Thyroid gland (tissue), 4 donors: ENCODE results near the gene DUOXA1.

ENCODE experiments used
- CTCF ChIP-seq, 6 experiments: fragments of 200-600 bp in 3 of 6; fragments of 450-650 bp in 3 of 6; sonication (generic) in 3 of 6; IDR thresholded peaks; one replicate each; pipeline ENCODE4 v1.5.1; 2016 to 2019; ENCODE audit warnings: antibody characterized with exemption in 6 of 6, mild to moderate bottlenecking in 2 of 6, inconsistent platforms in 1 of 6, moderate library complexity in 1 of 6
- POLR2A ChIP-seq, 2 donors: fragments of 450-650 bp; IDR thresholded peaks; one replicate each; pipeline ENCODE4 v1.6.1; 2017; ENCODE audit warnings: antibody characterized with exemption in 2 of 2, mild to moderate bottlenecking in 2 of 2, moderate library complexity in 1 of 2

- no peak for TF ChIP-seq CTCF (IDR thresholded peaks at IDR 0.05)
- TF ChIP-seq POLR2A (IDR thresholded peaks at IDR 0.05), result peak in 1 of 2 donors; percentile 60
These were observed 1.8 kb upstream of the DUOXA1 start for GRCh38 chr15:45131510-45131909.
